ENCODE measurements around the gene KLHL29.

The KLHL29 gene

GRCh38 chr2:23499439-23499838, 114.5 kb downstream of the KLHL29 start:
- no peak for FAIRE-seq

GRCh38 chr2:23500836-23501235, 115.9 kb downstream of the KLHL29 start:
- FAIRE-seq: no peak

- no peak for FAIRE-seq
Measured at GRCh38 chr2:23502096-23502495, 117.1 kb downstream of the KLHL29 start.

GRCh38 chr2:23503097-23503496, 118.1 kb downstream of the KLHL29 start:
- FAIRE-seq: no peak

- no peak for FAIRE-seq
Measured at GRCh38 chr2:23503682-23504081, 118.7 kb downstream of the KLHL29 start.

- no peak for FAIRE-seq
Measured at GRCh38 chr2:23504591-23504990, 119.6 kb downstream of the KLHL29 start.

GRCh38 chr2:23505218-23505983, 120.4 kb downstream of the KLHL29 start:
- no peak for FAIRE-seq

- FAIRE-seq: no peak
Measured at GRCh38 chr2:23505984-23506380, 121.0 kb downstream of the KLHL29 start.

GRCh38 chr2:23506531-23507266, 121.7 kb downstream of the KLHL29 start:
- FAIRE-seq: no peak

GRCh38 chr2:23507267-23508065, 122.5 kb downstream of the KLHL29 start:
- no peak for FAIRE-seq

GRCh38 chr2:23508066-23508390, 123.0 kb downstream of the KLHL29 start:
- no peak for FAIRE-seq

GRCh38 chr2:23509103-23509502, 124.1 kb downstream of the KLHL29 start:
- FAIRE-seq: no peak

GRCh38 chr2:23509596-23510292, 124.8 kb downstream of the KLHL29 start:
- FAIRE-seq: no peak

- no peak for FAIRE-seq
Measured at GRCh38 chr2:23510471-23510870, 125.5 kb downstream of the KLHL29 start.

GRCh38 chr2:23512778-23513177, 127.8 kb downstream of the KLHL29 start:
- FAIRE-seq: no peak

- FAIRE-seq: no peak
Measured at GRCh38 chr2:23513245-23513871, 128.4 kb downstream of the KLHL29 start.

GRCh38 chr2:23513872-23514793, 129.2 kb downstream of the KLHL29 start:
- FAIRE-seq: no peak

- no peak for FAIRE-seq
Measured at GRCh38 chr2:23516520-23517256, 131.7 kb downstream of the KLHL29 start.

- FAIRE-seq: no peak
Measured at GRCh38 chr2:23518481-23519333, 133.7 kb downstream of the KLHL29 start.

GRCh38 chr2:23519334-23519651, 134.3 kb downstream of the KLHL29 start:
- FAIRE-seq: no peak

Measured in TTC549 (cell line).